HG03097 (cell line): ENCODE data around the gene BCL2L2.
"Not testable (repeated sequence)": the region's sequence is repeated elsewhere in the genome, so short reads cannot be mapped to it uniquely, and the experiment has no call there.

Experiments
- ATAC-seq: cut with Tn5 transposase; IDR thresholded peaks from one replicate; pipeline ENCODE4 v1.9.1; 2021; ENCODE audit not compliant: unreplicated experiment, low FRiP score

Gene BCL2L2

GRCh38 chr14:23322568-23323517 is 16.2 kb downstream of the BCL2L2 start:
- no peak for ATAC-seq

DNA sequence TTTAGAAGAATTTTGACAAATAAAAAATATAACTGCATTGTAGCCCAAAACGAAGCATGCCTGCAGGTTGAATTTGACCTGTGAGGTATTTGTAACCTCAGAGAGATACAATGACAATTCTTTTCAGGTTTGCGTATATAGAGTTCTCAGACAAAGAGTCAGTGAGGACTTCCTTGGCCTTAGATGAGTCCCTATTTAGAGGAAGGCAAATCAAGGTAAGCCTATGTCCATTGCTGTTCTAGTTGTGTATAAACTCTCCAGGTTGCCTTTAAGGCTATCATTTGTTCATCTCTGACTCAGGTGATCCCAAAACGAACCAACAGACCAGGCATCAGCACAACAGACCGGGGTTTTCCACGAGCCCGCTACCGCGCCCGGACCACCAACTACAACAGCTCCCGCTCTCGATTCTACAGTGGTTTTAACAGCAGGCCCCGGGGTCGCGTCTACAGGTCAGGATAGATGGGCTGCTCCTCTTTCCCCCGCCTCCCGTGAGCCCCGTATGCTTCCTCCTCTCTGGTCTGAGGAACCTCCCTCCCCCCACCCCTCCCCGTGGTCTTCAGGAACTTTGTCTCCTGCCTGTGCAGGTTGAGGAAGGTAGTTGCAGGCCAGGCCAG is 17.3 kb downstream of the BCL2L2 start:
- no peak for ATAC-seq

DNA sequence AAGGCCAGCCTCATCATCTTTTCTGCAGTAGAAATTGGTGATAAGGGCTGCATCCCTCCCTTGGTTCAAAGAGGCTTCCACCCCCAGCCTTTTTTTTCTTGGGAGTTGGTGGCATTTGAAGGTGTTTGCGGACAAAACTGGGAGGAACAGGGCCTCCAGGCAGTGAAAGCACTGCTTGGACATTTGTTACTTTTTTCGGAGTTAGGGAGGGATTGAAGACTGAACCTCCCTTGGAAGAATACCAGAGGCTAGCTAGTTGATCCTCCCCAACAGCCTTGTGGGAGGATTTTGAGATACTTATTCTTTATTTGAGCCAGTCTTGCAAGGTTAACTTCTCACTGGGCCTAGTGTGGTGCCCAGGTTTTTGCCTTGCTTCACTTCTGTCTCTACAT is 17.8 kb downstream of the BCL2L2 start:
- ATAC-seq, result no peak

DNA sequence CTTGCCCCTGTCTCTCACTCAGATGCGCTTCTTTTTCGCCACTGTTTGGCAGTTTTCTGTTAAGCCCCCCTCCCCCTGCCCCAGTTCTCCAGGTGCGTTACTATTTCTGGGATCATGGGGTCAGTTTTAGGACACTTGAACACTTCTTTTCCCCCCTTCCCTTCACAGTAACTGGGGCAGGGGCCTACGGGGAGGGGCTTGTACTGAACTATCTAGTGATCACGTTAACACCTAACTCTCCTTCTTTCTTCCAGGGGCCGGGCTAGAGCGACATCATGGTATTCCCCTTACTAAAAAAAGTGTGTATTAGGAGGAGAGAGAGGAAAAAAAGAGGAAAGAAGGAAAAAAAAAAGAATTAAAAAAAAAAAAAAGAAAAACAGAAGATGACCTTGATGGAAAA is 18.4 kb downstream of the BCL2L2 start:
- no peak for ATAC-seq

DNA sequence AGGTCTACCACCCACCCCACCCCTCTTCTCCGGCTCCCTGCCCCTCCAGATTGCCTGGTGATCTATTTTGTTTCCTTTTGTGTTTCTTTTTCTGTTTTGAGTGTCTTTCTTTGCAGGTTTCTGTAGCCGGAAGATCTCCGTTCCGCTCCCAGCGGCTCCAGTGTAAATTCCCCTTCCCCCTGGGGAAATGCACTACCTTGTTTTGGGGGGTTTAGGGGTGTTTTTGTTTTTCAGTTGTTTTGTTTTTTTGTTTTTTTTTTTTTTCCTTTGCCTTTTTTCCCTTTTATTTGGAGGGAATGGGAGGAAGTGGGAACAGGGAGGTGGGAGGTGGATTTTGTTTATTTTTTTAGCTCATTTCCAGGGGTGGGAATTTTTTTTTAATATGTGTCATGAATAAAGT is 19.1 kb downstream of the BCL2L2 start:
- ATAC-seq, result not testable (repeated sequence)

DNA sequence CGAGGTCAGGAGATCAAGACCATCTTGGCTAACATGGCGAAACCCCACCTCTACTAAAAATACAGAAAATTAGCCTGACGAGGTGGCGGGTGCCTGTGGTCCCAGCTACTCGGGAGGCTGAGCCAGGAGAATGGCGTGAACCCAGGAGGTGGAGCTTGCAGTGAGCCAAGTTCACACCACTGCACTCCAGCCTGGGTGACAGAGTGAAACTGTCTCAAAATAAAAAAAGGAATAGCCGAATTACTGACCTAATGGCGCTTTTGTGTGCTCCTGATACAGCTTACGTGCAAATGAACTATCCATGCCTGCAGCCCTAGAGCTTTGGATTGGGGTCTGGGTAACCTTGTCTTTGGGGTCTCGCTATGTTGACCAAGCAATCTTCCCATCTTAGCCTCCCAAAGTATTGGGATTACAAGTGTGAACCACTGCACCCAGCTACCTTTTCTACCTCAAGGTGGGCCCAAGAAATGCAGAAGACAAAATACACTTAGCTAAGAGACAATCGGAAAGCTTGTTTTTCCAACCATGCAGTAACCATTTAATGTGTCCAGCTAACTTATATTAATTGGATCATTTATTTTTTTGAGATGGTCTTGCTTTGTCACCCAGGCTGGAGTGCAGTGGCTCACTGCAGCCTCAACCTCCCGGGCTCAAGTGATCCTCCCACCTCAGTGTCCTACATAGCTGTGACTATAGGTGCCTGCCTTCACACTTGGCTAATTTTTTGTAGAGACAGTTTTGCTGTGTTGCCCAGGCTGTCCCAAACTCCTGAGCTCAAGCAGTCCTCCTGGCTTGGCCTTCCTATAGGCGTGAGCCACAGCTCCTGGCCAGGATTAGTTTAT is 20.1 kb downstream of the BCL2L2 start:
- ATAC-seq, result no peak

- no peak for ATAC-seq
These were observed 21.5 kb downstream of the BCL2L2 start for GRCh38 chr14:23327947-23328744.

DNA sequence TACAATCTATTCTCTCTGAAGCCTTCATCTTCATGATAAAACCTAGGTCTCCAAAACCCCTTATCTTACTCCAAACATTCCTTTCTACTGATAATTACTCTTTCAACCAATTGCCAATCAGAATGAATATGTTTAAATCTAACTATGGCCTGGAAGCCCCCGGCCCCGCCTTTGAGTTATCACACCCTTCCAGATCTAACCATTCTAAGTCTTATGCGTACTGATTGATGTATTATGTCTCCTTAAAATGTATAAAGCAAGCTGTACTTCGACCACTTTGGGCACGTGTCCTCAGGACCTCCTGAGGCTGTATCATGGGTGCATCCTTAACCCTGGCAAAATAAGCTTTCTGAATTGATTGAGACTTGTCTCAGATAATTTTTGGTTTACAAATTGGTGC is 29.0 kb downstream of the BCL2L2 start:
- no peak for ATAC-seq

- no peak for ATAC-seq
These were observed 33.1 kb downstream of the BCL2L2 start for GRCh38 chr14:23339506-23340268.

DNA sequence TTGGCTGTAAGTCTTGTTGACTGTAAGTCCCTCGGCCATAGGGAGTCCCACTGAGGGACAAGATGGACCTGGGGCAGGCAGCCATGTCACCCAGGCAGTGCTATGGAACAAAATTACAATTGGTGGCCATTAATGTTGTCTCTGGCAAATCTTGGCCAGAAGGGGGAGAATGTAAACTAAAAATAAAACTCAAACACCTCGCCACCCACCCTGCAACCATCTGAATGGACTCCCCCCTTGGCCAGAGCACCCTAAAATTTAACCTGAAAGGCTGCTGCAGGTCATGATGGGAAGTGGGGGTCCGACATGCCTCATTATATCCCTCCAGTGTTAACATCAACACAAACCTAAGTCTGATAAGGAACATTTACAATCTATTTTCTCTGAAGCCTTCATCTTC is 37.8 kb downstream of the BCL2L2 start:
- no peak for ATAC-seq

DNA sequence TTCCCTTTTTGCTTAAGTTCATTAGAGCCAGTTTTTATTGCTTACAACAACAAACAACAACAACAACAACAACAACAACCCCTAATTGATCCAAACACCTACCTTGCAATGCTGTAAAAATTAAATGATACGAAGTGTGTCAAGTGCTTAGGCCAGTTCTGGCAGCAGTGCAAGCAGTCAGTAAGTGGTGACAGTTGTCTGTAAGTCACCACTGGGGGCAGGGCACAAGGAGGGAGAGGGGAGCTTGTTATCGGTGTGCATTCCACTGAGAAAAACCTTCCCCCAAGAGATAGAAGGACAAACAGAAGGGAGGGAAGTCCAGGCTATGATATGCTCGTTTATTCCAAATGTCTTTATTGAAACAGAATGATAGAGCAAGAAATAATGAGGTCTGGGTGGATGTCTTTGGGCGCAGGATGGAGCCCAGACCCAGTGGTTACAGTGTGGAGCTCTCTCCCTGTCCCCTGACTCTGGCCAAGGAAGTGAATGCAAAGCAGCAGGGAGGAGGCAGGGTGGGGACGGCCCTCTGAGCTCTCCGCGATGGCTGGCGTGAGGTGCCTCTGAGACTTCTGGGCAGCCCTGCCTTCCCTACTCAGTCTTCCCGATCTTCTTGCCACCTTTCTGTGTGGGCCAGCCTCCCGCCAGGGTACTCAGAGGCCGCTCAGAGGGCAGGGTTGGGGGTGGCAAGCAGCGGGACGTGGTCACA is 39.5 kb downstream of the BCL2L2 start:
- ATAC-seq, result no peak

DNA sequence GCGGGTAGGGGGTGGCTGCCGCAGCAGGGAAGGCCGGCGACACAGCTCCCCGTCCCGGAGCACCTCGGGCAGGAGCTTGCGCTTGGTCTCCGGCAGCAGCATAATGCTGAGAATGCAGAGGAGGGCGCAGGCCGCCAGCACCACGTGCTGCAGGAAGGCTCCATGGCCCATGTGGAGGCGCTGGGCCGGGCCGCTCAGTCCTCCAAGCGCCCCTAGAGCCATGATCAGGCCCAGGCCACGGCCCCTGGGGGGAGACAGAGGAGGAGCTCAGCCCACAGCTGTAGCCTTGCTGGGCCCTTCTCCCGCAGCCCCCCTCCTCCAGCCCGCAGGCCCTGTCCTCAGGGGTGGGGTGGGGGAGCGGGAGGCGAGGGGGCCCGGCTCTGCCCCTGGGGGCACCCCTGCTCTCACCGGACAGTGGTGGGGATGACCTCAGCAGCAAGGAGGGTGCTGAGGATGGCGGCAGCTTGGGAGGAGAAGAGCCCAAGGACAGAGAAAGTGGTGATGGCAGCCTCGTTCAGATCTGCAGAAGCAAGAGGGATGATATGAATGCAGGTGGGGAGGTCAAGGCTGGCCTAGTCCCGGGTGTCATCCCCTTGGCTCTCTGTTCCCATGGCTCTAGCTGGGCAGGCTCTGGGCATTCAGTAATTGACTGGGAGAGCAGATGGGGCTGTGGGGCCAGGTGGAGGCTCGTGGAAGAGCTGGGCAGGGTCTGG is 40.2 kb downstream of the BCL2L2 start:
- no peak for ATAC-seq

GRCh38 chr14:23347406-23348296 is 41.0 kb downstream of the BCL2L2 start:
- ATAC-seq, result no peak

- no peak for ATAC-seq
These were observed 41.6 kb downstream of the BCL2L2 start for GRCh38 chr14:23348297-23348655.

GRCh38 chr14:23349156-23349845 is 42.7 kb downstream of the BCL2L2 start:
- no peak for ATAC-seq

DNA sequence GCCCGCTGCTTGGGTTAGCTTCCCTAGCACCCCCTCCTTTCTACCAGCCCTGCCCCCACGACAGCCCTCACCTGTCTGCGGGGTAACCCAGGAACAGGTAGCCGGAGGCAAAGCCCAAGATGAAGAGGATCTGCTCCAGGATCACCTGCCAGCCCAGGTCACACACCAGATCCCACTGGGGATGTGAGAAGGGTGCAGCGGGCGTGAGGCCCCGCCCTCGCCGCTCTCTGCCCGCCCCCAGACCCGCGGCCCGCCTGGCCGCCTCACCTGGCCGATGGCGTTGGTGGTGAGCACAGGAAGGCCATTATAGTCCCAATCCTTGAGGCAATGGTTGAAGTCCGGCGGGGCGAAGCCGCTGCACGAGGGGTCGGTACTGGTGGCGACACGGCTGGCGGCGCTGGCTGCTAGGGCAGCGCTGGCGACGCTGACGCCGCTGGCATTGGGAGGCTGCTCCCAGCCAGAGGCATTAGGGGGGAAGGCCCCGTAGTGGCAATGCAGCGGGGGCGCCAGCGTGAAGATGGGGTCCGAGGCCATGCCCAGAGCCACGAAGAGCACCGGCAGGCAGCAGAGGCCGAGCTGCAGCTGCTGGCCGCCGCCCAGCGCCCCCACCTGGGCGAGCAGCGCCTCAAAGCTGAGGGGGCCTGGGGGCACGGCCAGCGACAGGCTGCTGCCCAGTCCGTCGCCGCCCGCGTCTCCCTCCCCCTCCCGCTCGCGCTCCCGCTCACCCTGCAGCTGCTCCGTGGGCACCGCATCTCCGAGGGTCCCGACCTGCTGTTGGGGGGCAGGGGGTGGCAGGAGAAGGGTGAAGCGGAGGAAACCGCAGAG is 45.3 kb downstream of the BCL2L2 start:
- no peak for ATAC-seq
